ENCODE data around the gene CTRB1.
"Not testable (repeated sequence)": the region's sequence is repeated elsewhere in the genome, so short reads cannot be mapped to it uniquely, and the experiment has no call there.

Gene CTRB1

GRCh38 chr16:75242436-75243078 is 23.8 kb downstream of the CTRB1 start:
- DNase-seq = not testable (repeated sequence)

- no peak for DNase-seq
Measured at GRCh38 chr16:75243667-75244224, 25.0 kb downstream of the CTRB1 start.

- DNase-seq = no peak
Measured at GRCh38 chr16:75244225-75244809, 25.5 kb downstream of the CTRB1 start.

- DNase-seq = no peak
Measured at GRCh38 chr16:75244844-75245758, 26.3 kb downstream of the CTRB1 start.

GRCh38 chr16:75246504-75247205 is 27.9 kb downstream of the CTRB1 start:
- DNase-seq = no peak

- DNase-seq = no peak
Measured at GRCh38 chr16:75247249-75247648, 28.5 kb downstream of the CTRB1 start.

GRCh38 chr16:75248142-75248535 is 29.4 kb downstream of the CTRB1 start:
- no peak for DNase-seq

GRCh38 chr16:75248536-75249380 is 30.0 kb downstream of the CTRB1 start:
- no peak for DNase-seq

GRCh38 chr16:75249441-75249840 is 30.7 kb downstream of the CTRB1 start:
- no peak for DNase-seq

GRCh38 chr16:75250089-75250808 is 31.5 kb downstream of the CTRB1 start:
- no peak for DNase-seq

- DNase-seq = no peak
Measured at GRCh38 chr16:75250809-75251279, 32.1 kb downstream of the CTRB1 start.

- DNase-seq = no peak
Measured at GRCh38 chr16:75251280-75252048, 32.7 kb downstream of the CTRB1 start, which contains the start of gene BCAR1. BCAR1 (minus strand) TSS chr16:75251624; CDS start chr16:75251482, 142 bp downstream.

- no peak for DNase-seq
Measured at GRCh38 chr16:75252049-75252864, 33.5 kb downstream of the CTRB1 start.

GRCh38 chr16:75252946-75253911 is 34.4 kb downstream of the CTRB1 start:
- no peak for DNase-seq

GRCh38 chr16:75254359-75254837 is 35.6 kb downstream of the CTRB1 start:
- no peak for DNase-seq

- no peak for DNase-seq
Measured at GRCh38 chr16:75256059-75256571, 37.3 kb downstream of the CTRB1 start.

- no peak for DNase-seq
Measured at GRCh38 chr16:75256696-75257343, 38.0 kb downstream of the CTRB1 start.
